NCI-H524 (cell line): Measurements from ENCODE around the gene ADGRD2.

Source experiments
- DNase-seq, 2 experiments: peaks; one replicate each; lab custom pipeline; 2025; lab: John Stamatoyannopoulos, UW

The ADGRD2 gene

GRCh38 chr9:124498499-124499146 lies 48.4 kb downstream of the ADGRD2 start:
- no peak for DNase-seq

DNA sequence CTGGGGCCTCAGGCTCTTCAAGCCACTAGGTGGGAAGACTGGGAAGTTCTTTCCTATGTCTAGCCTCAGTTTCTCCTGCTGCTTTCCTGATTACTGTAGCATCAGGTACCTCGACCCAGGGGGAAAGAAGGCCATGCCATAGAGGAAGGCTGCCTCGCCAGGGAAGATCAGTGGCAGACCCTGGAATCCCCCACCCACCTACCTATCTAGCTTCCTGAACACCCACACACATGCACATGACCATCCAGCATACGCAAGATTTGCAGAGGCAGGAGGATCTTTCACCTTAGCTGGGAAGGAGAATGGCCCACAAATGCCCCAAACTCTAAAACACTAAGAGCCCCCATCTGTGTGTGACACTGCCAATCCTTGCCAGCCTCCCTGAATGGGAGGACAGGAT lies 49.0 kb downstream of the ADGRD2 start:
- DNase-seq, result no peak

GRCh38 chr9:124500028-124500795 lies 50.0 kb downstream of the ADGRD2 start:
- DNase-seq, result no peak

DNA sequence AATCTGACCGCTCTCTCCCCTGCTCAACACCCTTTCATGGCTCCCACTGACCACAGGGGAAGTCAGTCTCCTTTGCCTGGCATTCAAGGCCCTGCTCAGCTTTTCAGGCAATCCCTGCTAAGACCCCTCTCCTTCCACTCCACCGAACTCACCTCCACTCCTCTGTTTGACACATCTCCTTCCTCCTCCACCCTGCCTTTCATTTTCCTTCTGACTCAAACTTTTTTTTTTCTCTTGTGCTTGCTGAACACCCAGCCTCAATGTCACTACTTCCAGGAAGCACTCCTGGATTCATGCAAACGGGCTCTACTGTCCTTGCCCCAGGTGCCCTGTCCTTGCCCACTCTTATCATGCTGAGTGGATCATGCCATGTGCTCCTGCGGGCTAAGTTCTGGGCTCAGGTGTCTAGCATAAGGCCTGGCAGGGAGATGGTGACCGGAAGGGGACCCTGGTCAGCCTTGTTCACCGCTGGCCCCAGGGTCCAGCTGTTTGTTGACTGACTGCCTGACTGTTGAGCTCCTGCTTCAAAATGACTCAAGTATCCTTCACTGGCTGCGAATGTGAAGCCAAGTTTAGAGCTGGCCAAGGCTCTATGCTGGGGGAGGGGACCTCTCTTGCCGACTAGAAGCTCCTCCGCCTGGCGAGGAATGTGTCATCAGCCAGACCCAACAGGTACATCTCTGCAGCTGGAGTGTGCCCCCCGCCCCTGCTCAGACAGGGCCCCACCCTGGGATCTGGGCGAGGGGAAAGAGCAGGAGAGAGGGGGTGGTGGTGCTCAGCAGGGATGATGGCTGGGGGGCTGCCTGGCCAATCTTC lies 50.8 kb downstream of the ADGRD2 start:
- DNase-seq, result no peak

DNA sequence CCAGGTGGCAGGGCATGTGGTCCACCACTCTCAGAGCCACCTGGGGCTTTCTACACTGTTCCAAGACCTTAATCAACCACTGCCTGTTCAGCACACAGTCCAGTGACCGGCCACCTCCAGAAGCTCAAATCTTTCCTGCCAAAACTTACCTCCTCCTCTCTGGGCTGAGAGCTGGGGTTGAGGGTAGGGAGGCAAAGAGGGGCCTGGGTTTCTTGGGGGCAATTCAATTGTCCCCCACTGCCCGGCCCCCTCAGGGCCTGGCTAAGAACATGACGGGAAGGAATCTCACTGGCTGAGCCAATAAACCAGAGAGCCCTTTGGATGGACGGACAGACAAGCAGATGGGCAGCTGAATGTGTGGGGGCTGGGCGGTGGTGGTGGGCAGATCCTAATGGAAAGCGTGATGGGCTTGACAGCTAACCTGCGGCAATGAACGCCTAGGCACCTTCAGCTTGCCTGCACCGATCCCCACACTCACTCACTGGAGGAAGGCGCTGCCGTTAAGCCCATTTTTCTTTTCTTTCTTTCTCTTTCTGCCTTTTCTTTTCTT lies 51.6 kb downstream of the ADGRD2 start:
- DNase-seq, result no peak

- DNase-seq, result peak in 1 of 2 experiments; percentile 24
Observed at GRCh38 chr9:124502711-124503702, 52.8 kb downstream of the ADGRD2 start.

DNA sequence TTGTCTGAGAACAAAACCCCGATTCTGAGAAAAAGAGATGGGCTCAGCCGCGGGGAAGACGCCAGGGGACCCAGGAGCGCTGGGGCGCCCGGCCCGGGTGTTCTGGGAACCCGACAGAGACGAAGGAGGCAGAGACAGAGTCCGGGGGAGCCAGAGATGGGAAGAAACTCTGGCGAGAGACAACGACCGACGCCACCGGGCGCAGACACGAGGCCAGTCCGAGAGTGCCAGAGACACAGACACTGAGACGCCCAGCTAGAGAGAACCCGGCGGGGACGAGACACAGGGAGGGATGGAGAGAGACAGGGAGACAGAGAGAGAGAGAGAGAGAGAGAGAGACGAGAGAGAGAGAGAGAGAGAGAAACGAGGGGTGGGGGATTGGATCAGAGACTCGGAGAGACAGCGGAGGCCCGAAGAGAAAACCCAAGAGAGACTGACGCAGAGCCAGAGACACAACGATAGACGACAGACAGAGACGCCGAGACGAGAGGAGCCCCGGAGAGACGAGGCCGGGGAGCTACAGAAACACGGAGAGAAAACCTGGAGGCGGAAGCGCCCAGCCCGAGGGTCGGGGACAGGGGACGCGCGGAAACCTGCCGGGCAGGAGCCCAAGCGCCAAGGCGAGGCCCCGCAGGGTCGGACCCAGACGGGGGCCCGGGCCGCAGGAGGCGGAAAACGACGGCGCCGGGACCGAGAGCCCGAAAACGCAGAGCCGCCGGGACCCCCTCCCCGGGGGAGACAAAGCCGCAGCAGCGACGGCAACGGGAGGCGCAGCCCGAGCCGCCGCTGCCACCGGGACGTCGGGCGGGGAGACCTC lies 53.7 kb downstream of the ADGRD2 start:
- DNase-seq, result no peak

GRCh38 chr9:124504530-124505005 lies 54.3 kb downstream of the ADGRD2 start:
- no peak for DNase-seq

DNA sequence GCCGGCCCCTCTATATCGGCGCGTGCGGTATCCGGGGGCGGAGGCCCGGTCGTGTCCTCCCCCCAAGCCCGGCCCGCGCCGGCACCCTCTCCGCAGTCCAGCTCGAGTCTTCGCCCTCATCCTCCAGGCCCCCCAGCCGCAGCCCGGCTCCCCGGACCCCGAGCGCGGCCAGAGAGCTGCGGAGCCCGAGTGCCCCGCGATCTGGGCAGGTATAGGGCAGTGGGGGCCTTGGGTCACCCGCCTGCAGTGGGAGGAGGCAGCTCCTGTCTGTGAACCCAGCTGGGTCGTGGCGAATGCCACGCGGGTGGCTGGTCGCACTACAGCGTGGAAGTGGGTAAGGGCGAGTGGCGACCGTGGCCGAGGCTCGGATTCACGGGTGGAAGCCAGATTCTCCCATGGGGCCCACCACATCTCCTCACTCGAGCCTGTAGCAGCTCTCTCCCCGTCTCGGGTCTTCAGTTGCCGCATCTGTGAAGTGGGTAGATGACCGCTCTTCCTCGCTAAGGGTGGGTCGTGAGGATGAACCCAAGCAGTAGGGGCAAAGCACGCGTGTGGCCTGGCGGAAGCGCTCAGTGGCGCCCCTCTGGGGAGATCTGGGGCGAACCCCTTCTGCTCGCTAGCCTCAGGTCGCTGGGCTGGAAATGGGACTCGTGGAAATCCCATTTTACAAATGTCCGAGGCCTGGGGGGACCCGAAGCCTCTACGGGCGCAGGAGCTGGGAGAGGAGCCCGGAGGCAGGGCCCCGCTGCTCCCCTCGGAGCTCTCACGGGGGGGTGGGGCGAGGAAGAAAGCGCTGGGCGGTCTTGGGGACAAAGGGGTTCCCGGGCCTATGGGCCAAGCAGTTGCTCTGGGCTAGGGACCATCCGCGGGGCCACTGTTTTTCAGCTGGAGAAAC lies 55.0 kb downstream of the ADGRD2 start:
- no peak for DNase-seq

- DNase-seq, result no peak
Observed at GRCh38 chr9:124505901-124506346, 55.7 kb downstream of the ADGRD2 start.

- no peak for DNase-seq
Observed at GRCh38 chr9:124506433-124506832, 56.2 kb downstream of the ADGRD2 start.

GRCh38 chr9:124506931-124507879 lies 57.0 kb downstream of the ADGRD2 start, which contains the start of gene NR5A1:
TSS of gene NR5A1 (minus strand) at chr9:124507399. CDS start at chr9:124503395, 4,004 bp downstream.
- DNase-seq, result no peak

DNA sequence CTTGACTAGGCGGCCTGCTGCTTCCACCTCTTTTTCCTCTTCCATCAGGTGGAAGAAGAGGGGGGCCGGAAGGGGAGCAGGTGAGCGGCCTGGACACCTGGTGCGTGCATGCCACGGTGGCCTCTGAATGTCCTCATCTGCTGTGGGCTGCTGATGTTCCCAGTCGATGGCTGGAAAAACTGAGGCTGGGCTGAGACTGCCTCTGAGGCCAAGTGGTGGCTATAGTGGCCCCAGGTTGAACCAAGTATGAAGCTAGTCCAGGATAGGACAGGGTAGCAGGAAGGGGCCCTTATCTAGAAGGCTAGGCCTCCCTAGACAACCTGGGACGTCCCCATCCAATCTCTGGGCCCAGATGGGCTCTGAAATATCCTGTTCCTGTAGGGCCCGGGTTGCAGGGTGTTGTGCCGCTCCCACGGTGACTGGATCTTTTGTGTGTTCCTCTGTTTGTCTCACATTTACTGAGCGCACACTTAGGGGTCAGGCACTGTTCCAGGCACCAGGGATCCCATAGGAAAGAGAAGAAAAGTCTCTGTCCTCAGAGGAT lies 57.7 kb downstream of the ADGRD2 start:
- no peak for DNase-seq

DNA sequence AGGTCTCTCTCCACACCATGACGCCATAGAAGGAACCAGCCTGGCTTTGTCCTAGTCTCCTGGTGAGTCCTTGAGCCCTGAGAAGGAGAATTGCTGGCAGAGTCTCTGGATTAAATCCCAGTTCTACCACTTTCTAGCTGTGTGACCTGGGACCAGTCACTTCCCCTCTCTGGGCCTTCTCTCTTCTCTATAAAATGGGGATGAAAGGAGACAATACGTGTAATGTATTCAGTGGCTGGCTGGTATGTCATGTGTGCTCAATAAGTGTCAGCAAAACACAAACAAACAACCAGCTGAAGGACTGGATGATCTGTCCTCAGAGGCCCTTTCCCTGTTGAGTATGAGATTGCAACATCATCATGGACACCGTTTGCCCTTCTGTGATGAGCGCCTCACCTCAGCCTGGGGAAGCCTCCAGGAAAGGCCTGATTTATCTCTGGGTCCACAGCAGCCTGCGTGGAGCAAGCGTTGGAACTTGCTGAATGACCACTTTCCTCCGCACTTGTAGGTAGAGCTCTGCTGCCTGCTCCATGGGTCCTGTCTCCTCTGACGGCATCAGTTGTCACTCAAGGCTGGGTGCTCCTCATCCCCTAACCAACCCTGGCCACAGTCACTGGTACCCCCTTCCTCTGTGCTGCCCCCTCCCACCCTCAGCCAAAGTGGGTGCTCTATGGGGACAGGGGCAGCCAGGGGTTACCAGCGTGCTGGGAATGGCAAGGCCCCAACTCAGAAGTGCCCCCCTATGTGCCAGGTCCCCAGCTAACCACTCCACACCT lies 60.6 kb downstream of the ADGRD2 start:
- no peak for DNase-seq

DNA sequence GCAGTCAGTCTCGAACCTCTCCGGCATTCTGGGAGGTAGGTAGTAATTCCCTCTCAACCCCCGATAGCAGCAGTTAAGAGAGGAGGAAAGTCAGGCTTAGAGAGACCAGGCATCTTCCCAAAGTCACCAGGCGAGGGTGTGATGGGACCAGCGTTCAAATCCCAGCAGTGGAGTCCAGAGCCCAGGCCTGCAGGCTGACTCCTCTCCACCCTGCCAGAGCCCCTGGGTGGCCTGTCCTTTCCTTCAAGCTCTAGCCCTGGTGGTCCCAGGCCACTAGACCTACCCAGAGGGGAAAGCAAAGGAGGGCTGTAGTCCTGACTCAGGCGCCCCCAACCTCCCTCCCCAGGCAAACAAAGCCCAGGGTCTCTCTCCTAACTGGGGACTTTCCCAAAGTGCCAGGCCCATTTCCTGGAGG lies 61.2 kb downstream of the ADGRD2 start:
- no peak for DNase-seq
